GM12874 (cell line): Measurements from ENCODE around the gene RTN4RL2.

ENCODE experiments used
- TF ChIP-seq, protein P1 (sequence below): IDR thresholded peaks from 2 replicates; pipeline ENCODE4 v1.5.1; 2011; ENCODE audit warnings: low read depth, mild to moderate bottlenecking, control low read depth, low read length, moderate library complexity; ENCODE audit not compliant: insufficient read depth

RTN4RL2 gene

GRCh38 chr11:57467508-57468157 is 7.3 kb downstream of the RTN4RL2 start:
- TF ChIP-seq, protein P1, sequence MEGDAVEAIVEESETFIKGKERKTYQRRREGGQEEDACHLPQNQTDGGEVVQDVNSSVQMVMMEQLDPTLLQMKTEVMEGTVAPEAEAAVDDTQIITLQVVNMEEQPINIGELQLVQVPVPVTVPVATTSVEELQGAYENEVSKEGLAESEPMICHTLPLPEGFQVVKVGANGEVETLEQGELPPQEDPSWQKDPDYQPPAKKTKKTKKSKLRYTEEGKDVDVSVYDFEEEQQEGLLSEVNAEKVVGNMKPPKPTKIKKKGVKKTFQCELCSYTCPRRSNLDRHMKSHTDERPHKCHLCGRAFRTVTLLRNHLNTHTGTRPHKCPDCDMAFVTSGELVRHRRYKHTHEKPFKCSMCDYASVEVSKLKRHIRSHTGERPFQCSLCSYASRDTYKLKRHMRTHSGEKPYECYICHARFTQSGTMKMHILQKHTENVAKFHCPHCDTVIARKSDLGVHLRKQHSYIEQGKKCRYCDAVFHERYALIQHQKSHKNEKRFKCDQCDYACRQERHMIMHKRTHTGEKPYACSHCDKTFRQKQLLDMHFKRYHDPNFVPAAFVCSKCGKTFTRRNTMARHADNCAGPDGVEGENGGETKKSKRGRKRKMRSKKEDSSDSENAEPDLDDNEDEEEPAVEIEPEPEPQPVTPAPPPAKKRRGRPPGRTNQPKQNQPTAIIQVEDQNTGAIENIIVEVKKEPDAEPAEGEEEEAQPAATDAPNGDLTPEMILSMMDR = no peak

DNA sequence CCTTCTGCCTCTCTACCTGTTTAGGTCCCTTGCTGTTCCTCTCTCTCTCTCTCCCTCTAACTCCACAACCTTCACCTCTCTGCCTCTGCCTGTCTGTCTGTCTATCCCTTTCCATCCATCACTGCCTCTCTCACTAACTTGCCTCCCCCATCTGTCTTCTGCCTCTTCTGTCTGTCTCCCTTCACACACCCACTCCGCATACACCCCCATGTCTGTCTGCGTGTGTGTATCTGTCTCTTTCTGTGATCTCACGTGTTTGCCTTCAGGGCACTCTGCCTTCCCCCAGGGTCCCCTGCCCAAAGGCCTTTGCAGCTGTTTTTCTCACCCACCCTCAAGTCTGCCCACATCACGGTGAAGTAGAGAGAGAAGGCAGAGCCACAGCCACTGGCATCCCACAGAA is 7.9 kb downstream of the RTN4RL2 start:
- TF ChIP-seq, protein P1 = no peak

GRCh38 chr11:57469268-57469667 is 8.9 kb downstream of the RTN4RL2 start:
- TF ChIP-seq, protein P1 = no peak

DNA sequence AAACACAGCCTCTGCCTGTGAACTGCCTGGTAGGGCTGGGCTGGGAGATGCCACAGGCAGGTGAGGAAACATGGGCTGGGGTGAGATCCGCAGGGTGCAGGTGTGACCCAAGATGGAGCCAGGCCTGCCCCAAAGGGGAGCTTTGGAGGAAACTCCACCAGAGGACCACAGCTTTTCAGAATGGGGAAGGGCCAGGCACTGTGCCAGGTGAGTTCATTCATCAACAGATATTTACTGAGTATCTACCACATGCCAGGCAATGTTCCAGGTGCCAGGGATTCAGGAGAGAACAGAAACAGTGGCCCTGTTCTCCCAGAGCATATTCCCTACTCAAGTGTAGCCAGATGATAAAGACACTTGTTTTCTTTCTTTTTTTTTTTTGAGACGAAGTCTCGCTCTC is 11.2 kb downstream of the RTN4RL2 start:
- TF ChIP-seq, protein P1 = no peak

GRCh38 chr11:57473285-57473841 is 13.0 kb downstream of the RTN4RL2 start:
- TF ChIP-seq, protein P1 = no peak

GRCh38 chr11:57474017-57474802 is 13.9 kb downstream of the RTN4RL2 start:
- TF ChIP-seq, protein P1 = no peak

- TF ChIP-seq, protein P1 = no peak
Observed at GRCh38 chr11:57474803-57475115, 14.4 kb downstream of the RTN4RL2 start.
